CD4-positive, alpha-beta T cell (primary cell): ENCODE measurements around the gene TOM1L2. TPM values are rescaled to one million over a fixed set of nuclear protein-coding genes. Genes with fewer than 3 reads are reported as not detected.

ENCODE experiments used
- ATAC-seq: fragments of 200-7000 bp; cut with Tn5 transposase; one replicate; pipeline ENCODE4 v1.10.0; 2022; ENCODE audit warnings: mild to moderate bottlenecking; ENCODE audit not compliant: poor library complexity
- CTCF ChIA-PET: fragments of 350-600 bp; sonication (Branson Sonifier 250); formaldehyde crosslinking; loops from one replicate; lab custom pipeline; 2021; ENCODE audit warnings: antibody characterized with exemption, inconsistent platforms; lab: Charles Lee
- POLR2A ChIA-PET: fragments of 350-600 bp; sonication (Branson Sonifier 250); formaldehyde crosslinking; loops from one replicate; lab custom pipeline; 2021; ENCODE audit warnings: antibody characterized with exemption, inconsistent platforms; lab: Charles Lee
- DNase-seq, 14 experiments: peaks; one replicate each; pipeline ENCODE4 v3.0.0-alpha.2; 2013 to 2020; ENCODE audit warnings: mixed read lengths in 2 of 14
- H3K27ac ChIP-seq, 2 donors: one replicate each; pipeline versions ENCODE4 v1.5.1 to v1.7.0; 2013; ENCODE audit warnings: low read length in 2 of 2, low read depth in 1 of 2, mild to moderate bottlenecking in 1 of 2
- H3K27me3 ChIP-seq, 2 experiments: 1 replicate in 1 of 2; 2 replicates in 1 of 2; pipeline versions ENCODE4 v1.6.1 to v1.7.0; 2013; ENCODE audit warnings: low read length in 2 of 2, control low read depth in 1 of 2, mild to moderate bottlenecking in 1 of 2, moderate library complexity in 1 of 2; ENCODE audit not compliant: insufficient read depth in 2 of 2, control insufficient read depth in 1 of 2
- H3K36me3 ChIP-seq: one replicate; pipeline ENCODE4 v1.6.1; 2013; ENCODE audit warnings: low read length, control low read depth; ENCODE audit not compliant: insufficient read depth
- H3K4me1 ChIP-seq: one replicate; pipeline ENCODE4 v1.6.1; 2013; ENCODE audit warnings: low read length, control low read depth; ENCODE audit not compliant: insufficient read depth
- H3K4me3 ChIP-seq: one replicate; pipeline ENCODE4 v1.5.1; 2013; ENCODE audit warnings: mild to moderate bottlenecking, low read length, moderate library complexity
- H3K9me3 ChIP-seq, 2 experiments: 1 replicate in 1 of 2; 2 replicates in 1 of 2; pipeline versions ENCODE4 v1.6.1 to v1.7.0; 2013; ENCODE audit warnings: low read length in 2 of 2, mild to moderate bottlenecking in 2 of 2, control low read depth in 1 of 2, moderate library complexity in 1 of 2; ENCODE audit not compliant: control insufficient read depth in 1 of 2, insufficient read depth in 1 of 2
- H3K27ac Mint-ChIP-seq: one replicate; pipeline ENCODE4 v1.8.0; 2020; ENCODE audit warnings: mixed read lengths
- H3K27me3 Mint-ChIP-seq: one replicate; pipeline ENCODE4 v1.8.0; 2021; ENCODE audit warnings: mixed read lengths
- H3K36me3 Mint-ChIP-seq: one replicate; pipeline ENCODE4 v1.8.0; 2021; ENCODE audit warnings: low read depth, mixed read lengths
- H3K4me1 Mint-ChIP-seq: one replicate; pipeline ENCODE4 v1.8.0; 2021; ENCODE audit warnings: low read depth, mixed read lengths
- H3K4me3 Mint-ChIP-seq: one replicate; pipeline ENCODE4 v1.8.0; 2020; ENCODE audit warnings: mild to moderate bottlenecking, mixed read lengths
- H3K9me3 Mint-ChIP-seq: one replicate; pipeline ENCODE4 v1.8.0; 2020; ENCODE audit warnings: mixed read lengths
- CTCF ChIP-seq: fragments of 200-600 bp; IDR thresholded peaks from one replicate; pipeline ENCODE4 v1.8.0; 2022; ENCODE audit warnings: antibody characterized with exemption, mild to moderate bottlenecking
- intact Hi-C, 2 experiments: fragments of 100-400 bp; cut with DNase I in 1 of 2; cut with micrococcal nuclease in 1 of 2; formaldehyde crosslinking; loops; one replicate each; pipeline versions ENCODE4 v1.15.1 to v1.9.0; 2023 to 2025; cut with DNase I, micrococcal nuclease
- total RNA-seq, 174 experiments: library from RNA in 2 of 174; stranded (reverse) in 2 of 174; gene quantifications; one replicate each; pipeline ENCODE4 v1.2.3 and lab custom pipeline; 2021 to 2026

The TOM1L2 gene
- total RNA-seq, 2 experiments from 2014 or later: 28.5 to 30.5 TPM

DNA sequence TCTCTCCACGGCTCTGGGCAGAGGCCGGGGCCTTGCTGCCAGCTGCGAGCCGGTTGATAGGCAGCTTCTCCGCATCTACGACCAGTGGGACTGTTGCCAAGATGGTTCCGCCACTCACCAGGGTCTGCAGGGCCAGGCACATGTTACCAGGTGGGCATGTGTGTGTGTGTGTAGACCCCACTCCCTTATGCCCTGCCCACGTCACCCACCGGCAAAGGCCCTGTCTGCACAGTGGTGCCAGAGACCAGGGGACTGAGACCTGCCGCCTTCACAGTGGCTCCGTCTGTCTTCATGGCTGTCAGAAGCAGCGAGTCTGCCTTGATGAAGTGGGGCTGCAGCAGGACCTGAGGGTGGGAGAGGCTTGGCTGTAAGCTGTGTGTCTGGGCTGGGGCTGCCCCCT lies 153.1 kb downstream of the TOM1L2 start:
- H3K36me3 Mint-ChIP-seq: peaks cover 57% of the 10 kb centered on the region
- intact Hi-C loops: no loop called here
- no peaks in the 10 kb centered on the region for H3K9me3 Mint-ChIP-seq
- no peak for TF ChIP-seq CTCF
- no peaks in the 10 kb centered on the region for H3K27me3 Mint-ChIP-seq
- ATAC-seq: no peak
- Histone ChIP-seq H3K27ac (no peak overlapping the region), H3K9me3 (no peaks in the 10 kb centered on the region), H3K4me3 (no peak overlapping the region), H3K36me3 (peaks cover 63% of the 10 kb centered on the region), H3K4me1 (peaks cover 52% of the 10 kb centered on the region), H3K27me3 (no peaks in the 10 kb centered on the region)
- ChIA-PET POLR2A (no interaction called here), CTCF (no interaction called here)
- no peak for DNase-seq
- H3K4me1 Mint-ChIP-seq: peaks cover 43% of the 10 kb centered on the region
- H3K4me3 Mint-ChIP-seq: no peak overlapping the region
- peak overlapping the region; percentile 61 for H3K27ac Mint-ChIP-seq

DNA sequence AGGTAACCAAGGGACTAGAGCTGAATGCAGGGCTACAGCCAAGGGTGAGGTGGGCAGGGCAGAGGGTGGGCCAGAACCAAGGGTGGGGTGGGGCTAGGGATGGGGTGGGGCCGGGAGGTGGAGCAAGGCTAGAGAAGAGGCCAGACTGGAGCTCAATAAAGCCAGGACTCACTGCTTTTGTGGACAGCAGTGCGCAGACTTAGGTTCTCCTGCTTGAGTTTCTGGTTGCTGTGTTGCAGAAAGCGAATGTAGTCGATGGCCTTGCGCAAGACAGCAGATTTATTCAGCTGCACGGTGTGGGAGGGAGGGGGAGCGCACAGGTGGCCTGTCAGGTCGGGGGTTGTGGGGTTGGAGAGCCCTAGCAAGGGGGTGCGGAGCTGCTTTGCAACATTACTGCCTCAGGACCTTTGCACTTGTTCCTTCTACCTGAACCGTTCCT lies 154.1 kb downstream of the TOM1L2 start:
- peaks cover 35% of the 10 kb centered on the region for H3K4me1 Mint-ChIP-seq
- POLR2A ChIA-PET: interaction anchor here (0.6 kb wide), 1 partner anchor 135 kb away, joined by 3 read pairs; no protein-coding TSS in a partner anchor
- no peaks in the 10 kb centered on the region for H3K9me3 Mint-ChIP-seq
- DNase-seq: peak in 1 of 14 experiments; percentile 30
- intact Hi-C loops: no loop called here
- no peak overlapping the region for H3K4me3 Mint-ChIP-seq
- peaks cover 43% of the 10 kb centered on the region for H3K4me1 ChIP-seq
- CTCF ChIA-PET: no interaction called here
- H3K27ac ChIP-seq: no peak overlapping the region
- no peak overlapping the region for H3K4me3 ChIP-seq
- no peaks in the 10 kb centered on the region for H3K27me3 Mint-ChIP-seq
- ATAC-seq: no peak
- H3K27ac Mint-ChIP-seq: peak overlapping the region; percentile 61
- H3K36me3 Mint-ChIP-seq: peaks cover 57% of the 10 kb centered on the region
- H3K36me3 ChIP-seq: peaks cover 72% of the 10 kb centered on the region
- no peaks in the 10 kb centered on the region for H3K9me3 ChIP-seq
- TF ChIP-seq CTCF: no peak
- no peaks in the 10 kb centered on the region for H3K27me3 ChIP-seq

GRCh38 chr17:17817552-17817947 lies 154.7 kb downstream of the TOM1L2 start:
- ATAC-seq (no peak), DNase-seq (no peak)
- Mint-ChIP-seq H3K27me3 (no peaks in the 10 kb centered on the region), H3K9me3 (no peaks in the 10 kb centered on the region), H3K4me3 (no peak overlapping the region), H3K36me3 (peaks cover 57% of the 10 kb centered on the region), H3K4me1 (peaks cover 29% of the 10 kb centered on the region), H3K27ac (no peak overlapping the region)
- no peaks in the 10 kb centered on the region for H3K9me3 ChIP-seq
- H3K27me3 ChIP-seq: no peaks in the 10 kb centered on the region
- no peak overlapping the region for H3K4me3 ChIP-seq
- intact Hi-C loops: no loop called here
- POLR2A ChIA-PET: no interaction called here
- H3K36me3 ChIP-seq: peaks cover 74% of the 10 kb centered on the region
- CTCF ChIA-PET: no interaction called here
- H3K4me1 ChIP-seq: peaks cover 38% of the 10 kb centered on the region
- TF ChIP-seq CTCF: no peak
- H3K27ac ChIP-seq: no peak overlapping the region
